ENCODE measurements around the gene CFLAR. TPM values are rescaled to one million over a fixed set of nuclear protein-coding genes. Genes with fewer than 3 reads are reported as not detected.

The CFLAR gene
- total RNA-seq, result 251 TPM
- long read RNA-seq, full-length matches to known transcripts, result 52 of 192 reads
- long read RNA-seq, partial matches to known transcripts, result 25 of 192 reads
- long read RNA-seq, other reads (novel, unspliced or antisense), result 115 of 192 reads

DNA sequence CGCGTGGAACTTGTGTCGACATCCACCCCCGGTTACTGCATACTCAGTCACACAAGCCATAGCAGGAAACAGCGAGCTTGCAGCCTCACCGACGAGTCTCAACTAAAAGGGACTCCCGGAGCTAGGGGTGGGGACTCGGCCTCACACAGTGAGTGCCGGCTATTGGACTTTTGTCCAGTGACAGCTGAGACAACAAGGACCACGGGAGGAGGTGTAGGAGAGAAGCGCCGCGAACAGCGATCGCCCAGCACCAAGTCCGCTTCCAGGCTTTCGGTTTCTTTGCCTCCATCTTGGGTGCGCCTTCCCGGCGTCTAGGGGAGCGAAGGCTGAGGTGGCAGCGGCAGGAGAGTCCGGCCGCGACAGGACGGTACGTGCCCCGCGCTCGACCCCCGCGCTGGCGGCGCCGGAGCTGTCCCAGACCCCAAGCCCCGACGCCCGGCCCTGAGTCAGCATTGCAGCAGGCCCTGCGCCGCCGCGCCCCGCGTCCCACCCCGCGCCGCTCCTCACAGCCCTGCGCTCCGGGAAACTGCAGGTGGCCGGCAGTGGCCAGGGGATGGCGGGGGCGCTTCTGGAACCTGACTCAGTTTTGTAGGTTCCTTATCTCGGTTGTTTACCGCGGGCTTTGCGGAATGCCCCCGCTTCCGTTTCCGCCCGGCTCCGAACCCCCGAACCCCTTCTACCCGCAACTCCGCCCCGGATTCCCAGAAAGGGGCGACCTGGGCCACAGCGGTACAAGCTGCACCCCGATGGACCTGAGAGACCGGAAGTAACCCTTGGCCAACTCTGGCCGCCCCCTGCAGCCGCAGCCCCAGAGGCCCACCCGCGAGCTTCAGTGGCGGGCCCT, at the start of gene CFLAR:
CFLAR (plus strand) TSS at position 50 of the 844 bp plus-strand sequence. CDS start 13,702 bp downstream, outside the sequence.
- DNase-seq (peak; percentile 86), ATAC-seq (ENCODE audit: poor library complexity) (peak; percentile 52)
- intact Hi-C loops (cut with DNase I), result loop anchor here (5.0 kb wide), 2 partner anchors 41 to 44 kb away; partner anchors contain the start of genes HYCC2 and NDUFB3

DNA sequence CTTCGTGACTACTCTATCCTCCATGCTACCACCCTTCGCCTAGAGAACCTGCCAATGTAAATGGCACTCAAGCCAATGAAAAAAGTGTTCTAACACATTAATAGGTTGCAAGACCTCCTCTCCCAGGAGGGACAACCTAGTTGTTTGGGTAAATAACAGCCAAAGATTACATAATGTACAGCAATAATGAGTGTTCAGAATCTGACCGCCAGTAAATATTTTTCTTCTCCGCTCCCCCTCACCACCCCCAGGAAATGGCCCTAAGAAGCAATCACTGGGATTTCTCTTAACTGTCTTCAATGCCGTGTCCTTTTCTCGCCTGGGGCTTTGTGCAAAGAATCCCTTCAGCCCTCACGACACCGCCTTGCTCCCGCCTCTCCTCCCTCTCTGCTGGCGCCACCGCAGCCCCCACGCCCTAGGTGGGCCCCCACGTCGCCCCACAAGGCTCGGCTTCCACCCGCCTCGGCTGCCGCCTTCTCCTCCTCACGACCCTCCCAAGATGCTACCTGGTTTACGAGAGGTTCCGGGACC, 45.0 kb upstream of the CFLAR start:
- ATAC-seq (ENCODE audit: poor library complexity) (peak; percentile 12), DNase-seq (no peak)
- intact Hi-C loops (cut with DNase I), result loop anchor here (5.0 to 10.0 kb wide), 5 partner anchors 46 to 169 kb away; partner anchors contain the start of genes CFLAR and ORC2

DNA sequence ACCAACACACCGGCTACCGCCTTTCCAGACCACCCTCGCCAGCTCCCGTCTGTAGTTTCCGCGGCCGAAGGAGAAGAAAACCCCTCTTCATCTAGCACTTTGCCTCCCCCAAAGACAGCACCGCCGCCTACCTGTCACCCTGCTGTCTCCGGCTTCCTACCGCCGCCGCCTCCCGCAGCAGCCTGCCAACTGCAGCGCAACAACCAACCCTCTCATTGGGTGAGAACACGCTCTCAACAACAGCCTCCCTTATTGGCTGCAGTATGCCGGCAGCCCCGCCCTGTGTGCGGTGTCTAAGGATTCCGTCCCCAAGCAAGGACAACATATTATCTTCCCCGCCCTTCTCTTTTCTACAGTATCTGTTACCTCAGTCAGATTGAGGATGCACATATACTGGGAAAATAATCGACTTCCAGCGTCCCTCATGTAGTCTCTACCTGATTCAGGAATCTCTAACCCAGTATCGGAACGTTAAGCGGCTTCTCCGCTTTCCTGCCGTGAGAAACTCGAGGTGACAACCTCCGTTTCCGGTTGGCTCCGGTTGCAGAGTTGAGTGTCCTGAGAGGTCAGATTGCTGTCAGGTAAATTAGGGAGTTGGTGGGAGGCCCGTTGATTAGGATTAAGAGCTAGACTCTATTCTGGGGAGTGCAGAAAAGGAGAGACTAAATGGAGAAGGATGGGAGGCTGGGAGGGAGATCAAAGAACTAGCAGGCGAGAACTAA, 44.3 kb upstream of the CFLAR start, which contains the start of the genes HYCC2 and NDUFB3:
HYCC2 (minus strand) TSS at position 193 of the 722 bp plus-strand sequence. CDS start 47,662 bp downstream, outside the sequence.
NDUFB3 (plus strand) TSS at position 523 of the 722 bp plus-strand sequence. CDS start 6,882 bp downstream, outside the sequence.
- intact Hi-C loops (cut with DNase I), result loop anchor here (5.0 to 10.0 kb wide), 5 partner anchors 46 to 169 kb away; partner anchors contain the start of genes CFLAR and ORC2

DNA sequence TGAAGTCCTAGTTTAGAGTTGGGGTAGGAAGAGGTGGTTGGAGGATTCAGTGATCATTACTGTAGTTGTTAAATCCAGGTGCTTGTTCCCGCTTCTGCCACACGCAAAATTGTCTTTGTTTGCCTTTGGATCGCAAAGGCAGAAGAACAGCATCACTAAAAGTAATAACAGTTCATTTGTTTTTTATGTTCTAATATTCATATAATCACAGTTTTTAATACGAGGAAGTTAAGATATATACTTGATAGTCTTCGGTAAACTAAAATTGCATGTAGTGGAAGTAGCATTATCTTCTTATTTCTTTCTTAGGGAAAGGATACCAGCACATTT, 43.8 kb upstream of the CFLAR start:
- intact Hi-C loops (cut with DNase I), result loop anchor here (5.0 to 10.0 kb wide), 5 partner anchors 45 to 170 kb away; partner anchors contain the start of genes CFLAR and ORC2
- no peak for ATAC-seq (ENCODE audit: poor library complexity)
- DNase-seq, result no peak

More for the DNA sequence above, 44.3 kb upstream of the CFLAR start, which contains the start of the genes HYCC2 and NDUFB3:
- ATAC-seq (ENCODE audit: poor library complexity) (peak; percentile 99), DNase-seq (peak; percentile 94)

DNA sequence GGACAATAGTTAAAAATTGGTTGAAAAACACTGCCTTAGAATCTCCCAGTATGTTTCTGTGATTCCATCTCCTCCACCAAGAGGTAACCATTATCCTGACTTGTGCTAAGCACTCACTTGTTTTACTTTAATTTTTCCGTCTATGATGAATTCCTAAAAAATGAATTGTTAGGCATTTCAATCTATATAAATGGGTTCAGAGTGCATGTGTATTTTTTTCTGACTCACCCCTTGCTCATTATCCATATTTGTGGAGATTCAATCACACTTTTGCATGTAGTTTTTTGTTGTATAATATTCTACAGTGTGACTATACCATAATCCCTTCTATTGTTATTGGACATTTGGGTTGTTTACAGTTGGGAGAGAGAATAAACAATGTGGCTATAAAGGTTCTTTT, 42.9 kb upstream of the CFLAR start:
- DNase-seq, result no peak
- intact Hi-C loops (cut with DNase I), result loop anchor here (5.0 to 10.0 kb wide), 5 partner anchors 44 to 171 kb away; partner anchors contain the start of genes CFLAR and ORC2
- no peak for ATAC-seq (ENCODE audit: poor library complexity)

DNA sequence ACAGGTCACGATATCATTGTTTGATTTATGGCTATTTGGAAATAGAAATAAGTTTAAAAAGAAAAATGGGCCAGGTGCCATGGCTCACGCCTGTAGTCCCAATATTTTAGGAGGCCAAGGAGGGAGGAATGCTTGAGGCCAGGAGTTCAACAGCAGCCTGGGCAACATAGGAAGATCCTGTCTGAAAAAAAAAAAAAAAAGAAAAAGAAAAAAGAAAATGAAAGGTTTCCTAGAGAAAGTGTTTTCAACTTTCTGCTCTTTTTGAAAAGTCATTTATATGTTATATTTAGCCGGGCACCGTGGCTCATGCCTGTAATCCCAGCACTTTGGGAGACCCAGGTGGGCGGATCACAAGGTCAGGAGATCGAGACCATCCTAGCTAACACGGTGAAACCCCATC, 41.0 kb upstream of the CFLAR start:
- no peak for ATAC-seq (ENCODE audit: poor library complexity)
- no peak for DNase-seq
- intact Hi-C loops (cut with DNase I), result loop anchor here (5.0 to 10.0 kb wide), 6 partner anchors 42 to 173 kb away; partner anchors contain the start of genes CFLAR and ORC2

DNA sequence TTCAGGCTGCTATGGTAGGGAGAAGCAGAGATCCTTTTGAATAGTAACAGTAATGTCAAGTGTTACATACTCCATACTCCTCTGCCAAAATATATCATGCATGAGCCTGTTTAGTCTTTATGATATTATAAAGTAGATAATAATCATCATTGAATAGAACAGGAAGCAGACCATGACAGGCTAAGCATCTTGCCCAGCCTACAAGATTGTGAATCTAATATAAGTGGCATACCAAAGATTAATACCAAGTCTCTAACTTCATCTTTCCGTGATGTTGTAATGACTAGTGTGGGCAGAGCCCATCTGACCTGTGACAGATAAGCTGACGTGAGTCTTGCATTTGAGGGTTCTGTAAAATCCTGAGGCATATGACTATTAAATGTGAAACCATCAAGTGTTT, 31.1 kb upstream of the CFLAR start:
- ATAC-seq (ENCODE audit: poor library complexity) (no peak), DNase-seq (no peak)
- intact Hi-C loops (cut with DNase I), result no loop called here

DNA sequence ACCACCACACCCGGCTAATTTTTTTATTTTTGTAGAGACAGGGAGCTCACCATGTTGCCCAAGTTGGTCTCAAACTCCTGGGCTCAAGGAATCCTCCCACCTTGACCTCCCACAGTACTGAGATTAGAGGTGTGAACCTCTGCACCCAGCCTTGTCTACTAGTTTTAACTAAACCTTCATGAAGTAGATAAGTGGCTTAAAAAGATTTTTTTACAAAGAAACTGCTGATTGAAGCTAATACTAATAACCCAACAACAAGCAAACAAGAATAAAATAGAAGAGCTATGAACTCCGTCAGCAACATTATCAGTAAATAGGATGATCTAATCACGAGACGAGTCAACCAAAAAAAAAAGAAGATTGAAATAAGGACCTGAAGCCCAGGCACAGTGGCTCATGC, 25.4 kb upstream of the CFLAR start:
- intact Hi-C loops (cut with DNase I), result no loop called here
- no peak for DNase-seq
- no peak for ATAC-seq (ENCODE audit: poor library complexity)

DNA sequence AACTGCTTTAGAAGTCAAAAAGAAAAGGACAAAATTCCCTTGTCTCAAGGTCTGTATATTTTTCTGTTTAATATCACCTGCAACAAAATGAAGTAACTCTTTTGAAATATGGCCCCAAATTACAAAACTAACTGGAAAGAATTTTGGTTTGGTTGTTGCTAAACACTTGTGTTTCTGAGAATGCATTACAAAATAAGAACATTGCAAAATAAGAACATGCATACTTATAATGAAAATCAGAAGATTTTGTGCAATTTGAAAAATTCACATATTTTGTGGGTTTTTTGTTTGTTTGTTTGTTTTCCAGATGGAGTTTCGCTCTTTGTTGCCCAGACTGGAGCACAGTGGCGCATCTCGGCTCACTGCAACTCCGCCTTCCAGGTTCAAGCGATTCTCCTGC, 22.4 kb upstream of the CFLAR start:
- DNase-seq (no peak), ATAC-seq (ENCODE audit: poor library complexity) (no peak)
- intact Hi-C loops (cut with DNase I), result no loop called here

DNA sequence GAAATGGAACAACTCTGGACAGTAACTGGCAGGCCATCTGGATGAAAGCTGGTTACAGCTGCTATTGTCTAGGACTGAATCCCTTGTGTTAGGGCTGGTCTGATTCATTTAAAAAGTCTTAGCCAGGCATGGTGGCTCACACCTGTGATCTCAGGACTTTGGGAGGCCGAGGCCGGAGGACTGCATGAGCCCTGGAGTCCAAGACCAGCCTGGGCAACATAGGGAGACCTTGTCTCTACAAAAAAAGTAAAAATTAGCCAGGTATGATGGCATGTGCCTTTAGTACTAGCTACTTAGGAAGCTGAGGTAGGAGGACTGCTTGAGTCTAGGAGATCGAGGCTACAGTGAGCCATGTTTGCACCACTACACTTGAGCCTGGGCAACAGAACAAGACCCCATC, 15.5 kb upstream of the CFLAR start:
- ATAC-seq (ENCODE audit: poor library complexity), result no peak
- intact Hi-C loops (cut with DNase I), result no loop called here
- DNase-seq, result no peak

DNA sequence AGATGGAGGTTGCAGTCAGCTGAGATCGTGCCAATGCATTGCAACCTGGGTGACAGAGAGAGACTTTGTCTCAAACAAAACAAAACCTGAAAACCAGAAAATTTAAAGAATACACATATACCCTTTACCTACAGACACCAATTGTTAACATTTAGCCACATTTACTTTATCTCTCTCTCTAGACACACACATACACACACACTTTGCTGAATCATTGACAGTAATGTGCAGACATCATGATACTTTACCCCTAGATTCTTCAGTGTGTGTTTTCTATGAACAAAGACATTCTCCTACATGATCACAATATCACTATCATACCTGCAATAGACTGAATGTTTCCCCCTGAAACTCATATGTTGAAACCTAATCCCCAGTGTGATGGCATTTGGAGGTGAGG, 10.2 kb upstream of the CFLAR start:
- ATAC-seq (ENCODE audit: poor library complexity) (no peak), DNase-seq (no peak)
- intact Hi-C loops (cut with DNase I), result no loop called here

DNA sequence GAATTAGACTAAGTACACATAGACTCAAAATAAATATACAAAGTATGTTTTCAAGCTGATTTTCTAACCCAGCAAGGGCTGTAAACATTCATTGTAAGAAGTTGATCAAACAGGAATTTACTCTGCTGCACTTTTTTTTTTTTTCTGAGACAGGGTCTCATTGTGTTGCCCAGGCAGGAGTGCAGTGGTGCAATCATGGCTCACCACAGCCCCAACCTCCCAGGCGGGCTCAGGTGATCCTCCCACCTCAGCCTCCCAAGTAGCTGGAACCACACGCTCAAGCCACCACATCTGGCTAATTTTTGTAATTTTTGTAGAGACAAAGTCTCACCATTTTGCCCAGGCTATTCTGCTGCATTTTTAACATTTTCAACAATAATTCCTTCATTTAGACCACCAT, 8.3 kb upstream of the CFLAR start:
- intact Hi-C loops (cut with DNase I), result no loop called here
- ATAC-seq (ENCODE audit: poor library complexity) (no peak), DNase-seq (no peak)

DNA sequence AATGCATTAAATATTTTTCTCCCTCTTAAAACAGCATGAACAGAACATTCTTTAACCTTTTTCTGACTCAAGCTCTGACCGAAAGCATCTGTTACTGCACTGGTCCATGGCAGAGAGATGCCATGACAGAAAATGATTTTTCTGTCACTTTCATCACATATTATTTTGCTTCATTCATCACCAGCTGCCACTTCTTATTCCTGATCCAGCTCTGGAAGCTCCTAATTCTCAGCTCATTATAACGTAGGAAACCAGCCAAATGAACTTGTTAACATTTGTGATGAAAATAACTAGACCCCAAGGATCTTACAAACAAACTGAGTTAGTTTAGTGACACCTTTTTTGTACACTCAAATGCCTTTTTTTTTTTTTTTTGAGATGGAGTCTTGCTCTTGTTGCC, 7.6 kb upstream of the CFLAR start:
- no peak for ATAC-seq (ENCODE audit: poor library complexity)
- DNase-seq, result no peak
- intact Hi-C loops (cut with DNase I), result no loop called here

DNA sequence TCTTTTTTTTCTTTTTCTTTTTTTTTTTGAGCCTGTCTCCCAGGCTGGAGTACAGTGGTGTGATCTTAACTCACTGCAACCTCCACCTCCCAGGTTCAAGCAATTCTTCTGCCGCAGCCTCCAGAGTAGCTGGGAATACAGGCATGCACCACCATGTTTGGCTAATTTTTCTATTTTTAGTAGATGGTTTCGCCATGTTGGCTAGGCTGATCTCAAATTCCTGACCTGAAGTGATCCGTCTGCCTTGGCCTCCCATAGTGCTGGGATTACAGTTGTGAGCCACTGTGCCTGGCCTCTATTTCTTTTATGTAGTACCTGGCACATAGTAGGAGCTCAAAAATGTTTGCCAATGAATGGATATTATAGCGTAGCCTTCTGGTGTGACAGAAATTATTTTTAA, 6.8 kb upstream of the CFLAR start:
- ATAC-seq (ENCODE audit: poor library complexity), result peak; percentile 34
- no peak for DNase-seq
- intact Hi-C loops (cut with DNase I), result no loop called here

DNA sequence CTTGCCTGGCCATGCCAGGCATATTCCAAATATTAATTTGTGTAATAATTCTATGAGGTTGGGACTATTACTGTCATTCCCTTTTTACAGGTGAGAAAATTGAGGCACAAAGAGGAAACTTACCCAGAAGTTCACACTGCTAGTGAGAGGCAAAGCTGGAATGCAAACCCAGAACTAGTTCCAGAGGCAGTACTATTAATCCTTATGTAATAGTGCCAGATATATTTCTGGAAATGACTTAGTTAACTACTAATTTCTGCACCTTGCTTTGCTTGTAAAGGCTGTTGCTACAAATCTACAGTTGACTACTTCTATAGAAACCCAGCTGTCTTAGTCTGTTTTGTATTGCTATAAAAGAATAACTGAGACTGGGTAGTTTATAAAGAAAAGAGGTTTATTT, 5.3 kb upstream of the CFLAR start:
- intact Hi-C loops (cut with DNase I), result no loop called here
- ATAC-seq (ENCODE audit: poor library complexity) (no peak), DNase-seq (no peak)

DNA sequence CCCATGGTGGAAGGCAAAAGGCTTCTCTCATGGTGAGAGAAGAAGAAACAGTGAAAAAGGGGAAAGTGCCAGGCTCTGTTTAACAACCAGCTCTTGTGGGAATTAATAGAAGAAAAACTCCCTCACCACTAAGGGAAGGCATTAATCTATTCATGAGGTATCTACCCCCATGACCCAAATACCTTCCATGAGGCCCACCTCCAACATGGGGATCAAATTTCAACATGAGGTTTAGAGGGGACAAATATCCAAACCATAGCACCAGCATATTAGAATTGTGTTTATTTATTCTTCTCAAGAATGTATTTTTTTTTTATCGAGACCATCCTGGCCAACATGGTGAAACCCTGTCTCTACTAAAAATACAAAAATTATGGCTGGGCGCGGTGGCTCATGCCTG, 4.9 kb upstream of the CFLAR start:
- intact Hi-C loops (cut with DNase I), result no loop called here
- ATAC-seq (ENCODE audit: poor library complexity) (no peak), DNase-seq (no peak)

DNA sequence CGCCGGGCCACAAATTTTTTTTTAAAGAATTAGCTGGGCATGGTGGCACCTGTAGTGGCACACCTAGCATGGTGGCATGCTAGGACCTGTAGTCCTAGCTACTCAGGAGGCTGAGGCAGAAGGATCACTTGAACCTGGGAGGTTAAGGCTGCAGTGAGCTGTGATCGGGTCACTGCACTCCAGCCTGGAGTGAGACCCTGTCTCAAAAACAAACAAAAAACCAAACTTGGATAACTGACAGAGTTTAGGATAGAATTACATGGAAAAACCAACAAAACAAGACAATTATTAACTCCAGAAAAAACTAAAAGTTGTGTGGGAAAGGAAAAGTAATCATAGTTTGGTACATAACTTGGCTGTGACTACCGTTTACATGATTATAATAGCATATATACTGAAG, 1.6 kb upstream of the CFLAR start:
- DNase-seq (no peak), ATAC-seq (ENCODE audit: poor library complexity) (no peak)
- intact Hi-C loops (cut with DNase I), result no loop called here

DNA sequence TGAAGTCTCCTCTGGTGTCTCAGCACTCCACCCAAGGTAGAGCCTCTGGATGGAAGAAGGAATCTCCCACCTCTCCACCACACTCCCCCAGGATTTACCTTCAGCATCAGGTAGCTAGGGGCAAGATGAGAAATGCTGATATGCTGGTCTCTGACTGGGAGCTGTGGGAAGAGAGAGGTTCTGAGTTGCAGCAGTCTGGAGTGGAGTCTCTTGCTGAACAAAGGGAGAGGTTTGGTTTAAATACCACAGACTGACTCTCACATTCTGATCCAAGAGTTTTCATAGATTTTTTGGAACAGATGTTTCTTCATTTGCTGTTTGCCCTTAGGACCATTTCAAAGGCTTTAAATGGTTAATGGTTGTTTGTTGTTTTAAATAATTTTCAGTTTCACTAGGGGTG, 1.1 kb upstream of the CFLAR start:
- ATAC-seq (ENCODE audit: poor library complexity) (no peak), DNase-seq (no peak)
- intact Hi-C loops (cut with DNase I), result loop anchor here (5.0 kb wide), 2 partner anchors 42 to 43 kb away; partner anchors contain the start of genes HYCC2 and NDUFB3
